A549 (cell line): ENCODE data around the gene THBS1. TPM values are rescaled to one million over a fixed set of nuclear protein-coding genes. Genes with fewer than 3 reads are reported as not detected.

ENCODE experiments used
- ATAC-seq, 2 experiments: fragments of 200-7000 bp in 1 of 2; fragments of >200 bp in 1 of 2; cut with Nextera tagmentation in 1 of 2; cut with Tn5 transposase in 1 of 2; 3 replicates each; pipeline versions ENCODE4 v1.8.0 to v1.9.1; 2018 to 2020; ENCODE audit warnings: mild to moderate bottlenecking in 1 of 2, moderate library complexity in 1 of 2
- CTCF ChIA-PET: fragments of 300-600 bp; sonication (Branson Sonifier 250); formaldehyde crosslinking; extraction: SDS; loops from one replicate; lab custom pipeline; 2021; ENCODE audit warnings: antibody characterized with exemption, inconsistent platforms; lab: Yijun Ruan, JAX
- POLR2A ChIA-PET: fragments of 350-600 bp; formaldehyde crosslinking; extraction: SDS; loops from one replicate; lab custom pipeline; 2021; ENCODE audit warnings: antibody characterized with exemption, inconsistent platforms; lab: Yijun Ruan, JAX
- DNase-seq, 2 experiments: peaks; one replicate each; pipeline versions ENCODE4 v3.0.0 to v3.0.0-alpha.2; 2011 to 2016; ENCODE audit warnings: low read depth in 1 of 2, low spot score in 1 of 2
- FAIRE-seq: peaks from 2 replicates; lab custom pipeline; 2011; peaks lifted over from hg19 to GRCh38; lab: Jason Lieb, UNC
- H3K27ac ChIP-seq, 2 experiments: fragments of >200 bp; sonication (Bioruptor Twin); formaldehyde crosslinking; 3 replicates each; pipeline ENCODE4 v1.5.1; 2016 to 2017
- H3K4me1 ChIP-seq: fragments of >200 bp; sonication (Bioruptor Twin); formaldehyde crosslinking; 3 replicates; pipeline ENCODE4 v1.6.1; 2016
- H3K4me2 ChIP-seq: fragments of >200 bp; sonication (Bioruptor Twin); formaldehyde crosslinking; 3 replicates; pipeline ENCODE4 v1.6.1; 2016
- H3K4me3 ChIP-seq: fragments of >200 bp; sonication (Bioruptor Twin); formaldehyde crosslinking; 3 replicates; pipeline ENCODE4 v1.5.1; 2016
- H3K9me3 ChIP-seq: fragments of >200 bp; sonication (Bioruptor Twin); formaldehyde crosslinking; 3 replicates; pipeline ENCODE4 v1.6.1; 2016
- BHLHE40 ChIP-seq: IDR thresholded peaks from 2 replicates; pipeline ENCODE4 v1.6.1; 2012; ENCODE audit warnings: low read depth, low read length, inconsistent platforms
- CBX8 ChIP-seq: fragments of 200-600 bp; sonication (generic); IDR thresholded peaks from 2 replicates; pipeline ENCODE4 v1.6.1; 2016
- CEBPB ChIP-seq, 2 experiments: fragments of >200 bp in 1 of 2; sonication (Bioruptor Twin) in 1 of 2; formaldehyde crosslinking in 1 of 2; IDR thresholded peaks; 2 replicates each; pipeline ENCODE4 v1.6.1; 2012 to 2016
- CHD4 ChIP-seq: fragments of 200-600 bp; sonication (generic); IDR thresholded peaks from 2 replicates; pipeline ENCODE4 v1.6.1; 2016; ENCODE audit warnings: antibody characterized with exemption, mild to moderate bottlenecking, borderline replicate concordance
- FOSB ChIP-seq: fragments of 250-450 bp; sonication (Bioruptor Pico); IDR thresholded peaks from 2 replicates; pipeline ENCODE4 v1.5.0; 2020; ENCODE audit warnings: mild to moderate bottlenecking, moderate library complexity
- HDAC2 ChIP-seq: fragments of 200-600 bp; sonication (generic); IDR thresholded peaks from 2 replicates; pipeline ENCODE4 v1.6.1; 2016
- JUN ChIP-seq, 2 experiments: fragments of >200 bp; sonication (Bioruptor Twin); formaldehyde crosslinking; IDR thresholded peaks; 2 replicates in 1 of 2; 3 replicates in 1 of 2; pipeline ENCODE4 v1.6.1; 2016 to 2017
- MAFK ChIP-seq: fragments of 450-650 bp; IDR thresholded peaks from 2 replicates; pipeline ENCODE4 v1.6.1; 2014; ENCODE audit not compliant: partially characterized antibody
- MYC ChIP-seq: IDR thresholded peaks from 2 replicates; pipeline ENCODE4 v1.6.1; 2012; ENCODE audit warnings: mild to moderate bottlenecking, inconsistent platforms, low read length, improper control_type of control experiment, borderline replicate concordance
- NR3C1 ChIP-seq: fragments of >200 bp; sonication (Bioruptor Twin); formaldehyde crosslinking; IDR thresholded peaks from 3 replicates; pipeline ENCODE4 v1.6.1; 2017
- RFX5 ChIP-seq: fragments of 450-650 bp; IDR thresholded peaks from 2 replicates; pipeline ENCODE4 v1.7.1; 2014; ENCODE audit warnings: antibody characterized with exemption, mild to moderate bottlenecking, moderate library complexity
- SREBF2 ChIP-seq: fragments of 450-650 bp; IDR thresholded peaks from 2 replicates; pipeline ENCODE4 v1.6.1; 2014; ENCODE audit warnings: mild to moderate bottlenecking, moderate library complexity
- TFCP2L1 ChIP-seq: fragments of 250-450 bp; sonication (Bioruptor Pico); IDR thresholded peaks from 2 replicates; pipeline ENCODE4 v1.5.0; 2021; ENCODE audit warnings: mild to moderate bottlenecking
- WGBS: methylation state at CpG from one replicate; pipeline ENCODE4 v1.1.6; 2017; ENCODE audit errors: missing lambda C conversion rate; 5-methylcytosine and 5-hydroxymethylcytosine counted together
- polyA plus RNA-seq, 4 experiments: library from polyadenylated mRNA; depleted of rRNA in 3 of 4; stranded (reverse); fragments of >200 nt; fragmentation: RNase III in 1 of 4; extraction: RNeasy Plus Mini Kit Qiagen cat#74134 plus additional on column Dnase treatment in 1 of 4; gene quantifications; 2 replicates in 3 of 4; 3 replicates in 1 of 4; pipeline ENCODE4 v1.2.3, GENCODE V29; 2011 to 2017
- TF ChIP-seq, protein P1 (sequence below): IDR thresholded peaks from 2 replicates; pipeline ENCODE4 v1.6.1; 2012
- TF ChIP-seq, protein P2 (sequence below): fragments of >200 bp; sonication (Bioruptor Twin); formaldehyde crosslinking; IDR thresholded peaks from 3 replicates; pipeline ENCODE4 v1.5.1; 2016
- TF ChIP-seq, protein P3 (sequence below): fragments of 150-350 bp; IDR thresholded peaks from 2 replicates; pipeline ENCODE4 v1.6.1; 2014; ENCODE audit warnings: low read depth, mild to moderate bottlenecking, low read length

Gene THBS1
- polyA plus RNA-seq, 2 of the 4 experiments (the other 2 are of a cell fraction), result 46.8 to 54.9 TPM

DNA sequence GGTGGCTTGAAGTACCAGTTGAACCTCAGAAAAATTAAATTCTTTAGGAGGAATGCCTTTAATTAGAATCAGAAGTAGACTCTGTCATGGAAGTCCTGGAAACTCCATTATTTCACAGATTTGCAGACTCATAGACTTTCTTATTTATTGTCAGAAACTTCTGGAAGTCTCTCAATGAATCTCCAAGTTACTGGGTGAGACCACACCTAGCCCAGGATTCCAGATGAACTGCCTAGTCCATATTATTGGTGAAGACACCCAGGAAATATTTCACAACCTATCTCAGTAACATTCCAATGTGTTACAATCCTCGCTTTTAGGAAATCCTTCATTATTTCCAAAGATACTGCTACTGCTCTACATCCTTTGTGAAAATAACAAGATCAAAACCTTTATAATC, 6.5 kb upstream of the THBS1 start:
- FAIRE-seq, result no peak
- H3K27ac ChIP-seq, result no peak overlapping the region
- no peak for ATAC-seq
- no peak for TF ChIP-seq JUN (IDR thresholded peaks at IDR 0.05)
- no peak for TF ChIP-seq MYC
- no peak for TF ChIP-seq NR3C1
- TF ChIP-seq, protein P1, sequence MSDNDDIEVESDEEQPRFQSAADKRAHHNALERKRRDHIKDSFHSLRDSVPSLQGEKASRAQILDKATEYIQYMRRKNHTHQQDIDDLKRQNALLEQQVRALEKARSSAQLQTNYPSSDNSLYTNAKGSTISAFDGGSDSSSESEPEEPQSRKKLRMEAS, result no peak
- TF ChIP-seq, protein P2, sequence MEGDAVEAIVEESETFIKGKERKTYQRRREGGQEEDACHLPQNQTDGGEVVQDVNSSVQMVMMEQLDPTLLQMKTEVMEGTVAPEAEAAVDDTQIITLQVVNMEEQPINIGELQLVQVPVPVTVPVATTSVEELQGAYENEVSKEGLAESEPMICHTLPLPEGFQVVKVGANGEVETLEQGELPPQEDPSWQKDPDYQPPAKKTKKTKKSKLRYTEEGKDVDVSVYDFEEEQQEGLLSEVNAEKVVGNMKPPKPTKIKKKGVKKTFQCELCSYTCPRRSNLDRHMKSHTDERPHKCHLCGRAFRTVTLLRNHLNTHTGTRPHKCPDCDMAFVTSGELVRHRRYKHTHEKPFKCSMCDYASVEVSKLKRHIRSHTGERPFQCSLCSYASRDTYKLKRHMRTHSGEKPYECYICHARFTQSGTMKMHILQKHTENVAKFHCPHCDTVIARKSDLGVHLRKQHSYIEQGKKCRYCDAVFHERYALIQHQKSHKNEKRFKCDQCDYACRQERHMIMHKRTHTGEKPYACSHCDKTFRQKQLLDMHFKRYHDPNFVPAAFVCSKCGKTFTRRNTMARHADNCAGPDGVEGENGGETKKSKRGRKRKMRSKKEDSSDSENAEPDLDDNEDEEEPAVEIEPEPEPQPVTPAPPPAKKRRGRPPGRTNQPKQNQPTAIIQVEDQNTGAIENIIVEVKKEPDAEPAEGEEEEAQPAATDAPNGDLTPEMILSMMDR, result no peak
- TF ChIP-seq MAFK, result no peak
- TF ChIP-seq SREBF2, result no peak
- TF ChIP-seq BHLHE40, result no peak
- TF ChIP-seq, all 56 proteins: peak for 0
- H3K4me2 ChIP-seq, result no peak overlapping the region
- ChIA-PET CTCF (interaction anchor here (1.4 kb wide), 1 partner anchor 9 kb away, joined by 3 read pairs; no protein-coding TSS in a partner anchor), POLR2A (no interaction called here)
- H3K4me3 ChIP-seq, result no peak overlapping the region
- peaks cover 11% of the 10 kb centered on the region for H3K4me1 ChIP-seq
- 90% methylated on average over 1 of the region's 1 CpG for WGBS
- DNase-seq, result no peak
- no peaks in the 10 kb centered on the region for H3K9me3 ChIP-seq

DNA sequence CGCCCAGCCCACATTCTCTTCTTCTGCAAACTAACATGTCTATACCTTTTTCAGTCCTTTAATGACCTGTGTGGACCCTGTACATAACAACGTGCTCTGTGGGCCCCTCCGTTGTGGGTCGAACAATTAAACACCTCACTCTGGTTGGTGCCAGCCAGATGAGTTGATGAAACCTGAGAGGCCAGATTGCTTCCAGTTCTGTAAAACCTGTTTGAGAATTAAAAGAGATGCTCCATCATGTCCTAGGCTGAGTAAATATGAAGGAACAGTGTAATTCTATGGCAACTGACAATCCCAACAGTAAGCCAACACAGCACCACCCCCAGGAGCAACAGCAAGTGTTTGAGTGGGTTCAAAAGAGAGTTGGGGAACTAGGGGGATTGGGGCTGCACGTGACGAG, 5.7 kb upstream of the THBS1 start:
- FAIRE-seq (no peak), ATAC-seq (no peak), DNase-seq (no peak)
- Histone ChIP-seq H3K4me2 (no peak overlapping the region), H3K27ac (no peak overlapping the region), H3K4me3 (no peak overlapping the region), H3K9me3 (no peaks in the 10 kb centered on the region), H3K4me1 (peaks cover 11% of the 10 kb centered on the region)
- TF ChIP-seq HDAC2, result no peak
- CTCF ChIA-PET, result no interaction called here
- WGBS, result 89% methylated on average over 6 of the region's 6 CpGs
- POLR2A ChIA-PET, result no interaction called here

DNA sequence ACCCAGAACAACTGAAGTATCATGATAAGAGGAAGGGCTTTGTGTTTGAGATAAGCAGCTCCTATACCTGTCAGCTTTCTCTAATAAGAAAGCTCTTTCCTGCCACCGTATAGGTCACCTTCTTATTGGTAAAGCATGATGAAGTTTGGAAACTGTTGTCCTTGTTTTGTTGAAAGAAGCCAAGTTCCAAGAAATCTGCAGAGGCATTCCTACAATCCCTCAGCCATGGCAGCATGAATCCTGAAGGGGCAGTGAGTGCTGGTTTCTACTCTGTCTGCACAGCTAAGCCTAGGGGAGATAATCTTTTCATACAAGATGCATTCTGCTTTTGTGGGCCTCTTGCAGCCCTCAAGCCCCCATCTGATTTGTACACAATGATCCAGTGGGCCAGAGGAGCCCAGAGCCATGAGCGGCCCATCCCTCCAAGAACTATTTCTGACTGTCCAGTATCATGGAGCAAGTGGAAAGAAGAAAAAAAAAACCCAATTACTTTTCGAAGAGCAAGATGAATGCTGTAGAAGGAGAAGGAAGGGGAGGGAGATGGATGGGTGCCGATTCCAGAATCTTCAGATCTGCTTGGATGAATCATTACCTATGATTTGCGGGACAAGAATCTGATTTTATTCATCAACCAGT, 1.9 kb upstream of the THBS1 start:
- Histone ChIP-seq H3K4me2 (peak overlapping the region; percentile 97), H3K27ac (peak overlapping the region; percentile 87 to 99), H3K9me3 (no peaks in the 10 kb centered on the region)
- no peak for ATAC-seq
- POLR2A ChIA-PET, result interaction anchor here (0.6 to 2.3 kb wide), 2 partner anchors 383 to 407 kb away, joined by 3 to 31 read pairs; no protein-coding TSS in a partner anchor
- CTCF ChIA-PET, result interaction anchor here (0.6 to 5.0 kb wide), 28 partner anchors 8 to 886 kb away, joined by 3 to 79 read pairs (median 6); no protein-coding TSS in a partner anchor
- TF ChIP-seq CHD4 (no peak), RFX5 (no peak), CBX8 (no peak), TFCP2L1 (no peak), CEBPB (IDR thresholded peaks at IDR 0.05) (no peak), FOSB (CRISPR knock-in tag) (no peak), MAFK (no peak)
- TF ChIP-seq, protein P3, sequence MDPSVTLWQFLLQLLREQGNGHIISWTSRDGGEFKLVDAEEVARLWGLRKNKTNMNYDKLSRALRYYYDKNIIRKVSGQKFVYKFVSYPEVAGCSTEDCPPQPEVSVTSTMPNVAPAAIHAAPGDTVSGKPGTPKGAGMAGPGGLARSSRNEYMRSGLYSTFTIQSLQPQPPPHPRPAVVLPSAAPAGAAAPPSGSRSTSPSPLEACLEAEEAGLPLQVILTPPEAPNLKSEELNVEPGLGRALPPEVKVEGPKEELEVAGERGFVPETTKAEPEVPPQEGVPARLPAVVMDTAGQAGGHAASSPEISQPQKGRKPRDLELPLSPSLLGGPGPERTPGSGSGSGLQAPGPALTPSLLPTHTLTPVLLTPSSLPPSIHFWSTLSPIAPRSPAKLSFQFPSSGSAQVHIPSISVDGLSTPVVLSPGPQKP, result no peak
- TF ChIP-seq, protein P1, result no peak
- TF ChIP-seq, protein P2, result no peak
- TF ChIP-seq, all 56 proteins: peak for 0
- DNase-seq (peak in 1 of 2 experiments; percentile 17), FAIRE-seq (no peak)
- WGBS, result 59% methylated on average over 5 of the region's 5 CpGs
- peak overlapping the region; percentile 95; the same call in 2 of the 3 replicates for H3K4me3 ChIP-seq
- H3K4me1 ChIP-seq, result peaks cover 32% of the 10 kb centered on the region
